Measurements from ENCODE around the gene LSAMP. TPM values are rescaled to one million over a fixed set of nuclear protein-coding genes. Genes with fewer than 3 reads are reported as not detected.

Gene LSAMP
- total and polyA plus RNA-seq, 2 donors (not counting 3 experiments of a cell fraction or from before 2014, with no cell fraction given), result not detected

- ChIA-PET POLR2A (no interaction called here), CTCF (no interaction called here)
- no peak overlapping the region for H2AFZ ChIP-seq (ENCODE audit: low read depth, low read length)
- H3K9me1 ChIP-seq (replicated peaks; ENCODE audit: control insufficient read depth, extremely low read depth, insufficient read depth, low read length), result no peaks in the 10 kb centered on the region
- H3K79me2 ChIP-seq (ENCODE audit: control insufficient read depth, insufficient read depth, low read length), result no peaks in the 10 kb centered on the region
- intact Hi-C loops (cut with micrococcal nuclease) (no loop called here), dilution Hi-C loops (cut with MboI; ENCODE audit: extremely low pct_ligation_motif_present, low sequenced_read_pairs) (no loop called here)
- no peak overlapping the region for H3K4me3 ChIP-seq (replicated peaks in 1 of 3; ENCODE audit: insufficient read depth in 1 of 3, low read depth in 1 of 3, low read length in 3 of 3)
- no peak for TF ChIP-seq POLR2AphosphoS5 (IDR thresholded peaks at IDR 0.05; ENCODE audit: insufficient read depth, low read depth, low read length)
- TF ChIP-seq, protein P1, sequence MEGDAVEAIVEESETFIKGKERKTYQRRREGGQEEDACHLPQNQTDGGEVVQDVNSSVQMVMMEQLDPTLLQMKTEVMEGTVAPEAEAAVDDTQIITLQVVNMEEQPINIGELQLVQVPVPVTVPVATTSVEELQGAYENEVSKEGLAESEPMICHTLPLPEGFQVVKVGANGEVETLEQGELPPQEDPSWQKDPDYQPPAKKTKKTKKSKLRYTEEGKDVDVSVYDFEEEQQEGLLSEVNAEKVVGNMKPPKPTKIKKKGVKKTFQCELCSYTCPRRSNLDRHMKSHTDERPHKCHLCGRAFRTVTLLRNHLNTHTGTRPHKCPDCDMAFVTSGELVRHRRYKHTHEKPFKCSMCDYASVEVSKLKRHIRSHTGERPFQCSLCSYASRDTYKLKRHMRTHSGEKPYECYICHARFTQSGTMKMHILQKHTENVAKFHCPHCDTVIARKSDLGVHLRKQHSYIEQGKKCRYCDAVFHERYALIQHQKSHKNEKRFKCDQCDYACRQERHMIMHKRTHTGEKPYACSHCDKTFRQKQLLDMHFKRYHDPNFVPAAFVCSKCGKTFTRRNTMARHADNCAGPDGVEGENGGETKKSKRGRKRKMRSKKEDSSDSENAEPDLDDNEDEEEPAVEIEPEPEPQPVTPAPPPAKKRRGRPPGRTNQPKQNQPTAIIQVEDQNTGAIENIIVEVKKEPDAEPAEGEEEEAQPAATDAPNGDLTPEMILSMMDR (IDR thresholded peaks at IDR 0.05; ENCODE audit: extremely low read depth in 1 of 2, insufficient read depth in 1 of 2, low read depth in 1 of 2, low read length in 2 of 2), result no peak
- TF ChIP-seq POLR2A (IDR thresholded peaks at IDR 0.05; ENCODE audit: low read depth, low read length), result no peak
- TF ChIP-seq GATA2 (IDR thresholded peaks at IDR 0.05; ENCODE audit: insufficient read depth, insufficient read length, low read depth, low read length), result no peak
- TF ChIP-seq EZH2 (IDR thresholded peaks at IDR 0.05; ENCODE audit: borderline replicate concordance, low read depth, low read length, severe bottlenecking), result no peak
- TF ChIP-seq, protein P2, sequence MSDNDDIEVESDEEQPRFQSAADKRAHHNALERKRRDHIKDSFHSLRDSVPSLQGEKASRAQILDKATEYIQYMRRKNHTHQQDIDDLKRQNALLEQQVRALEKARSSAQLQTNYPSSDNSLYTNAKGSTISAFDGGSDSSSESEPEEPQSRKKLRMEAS (IDR thresholded peaks at IDR 0.05; ENCODE audit: insufficient read depth, insufficient read length), result no peak
- no peak for TF ChIP-seq MYC (IDR thresholded peaks at IDR 0.05; ENCODE audit: low read depth, low read length)
- TF ChIP-seq FOS (IDR thresholded peaks at IDR 0.05; ENCODE audit: borderline replicate concordance, insufficient read depth, low read length), result no peak
- TF ChIP-seq JUN (IDR thresholded peaks at IDR 0.05; ENCODE audit: borderline replicate concordance, insufficient read depth, insufficient read length, low read depth), result no peak
- FAIRE-seq, result no peak
- H3K27me3 ChIP-seq (ENCODE audit: control insufficient read depth in 2 of 2, insufficient read depth in 2 of 2, low read length in 2 of 2), result no peaks in the 10 kb centered on the region
- no peaks in the 10 kb centered on the region for H4K20me1 ChIP-seq (replicated peaks; ENCODE audit: control insufficient read depth, extremely low read depth, insufficient read depth, low read length)
- no peak overlapping the region for H3K9ac ChIP-seq (replicated peaks; ENCODE audit: extremely low read depth, insufficient read depth, low read length)
- H3K4me2 ChIP-seq (ENCODE audit: insufficient read depth, low read length), result no peak overlapping the region
- DNase-seq (ENCODE audit: low read depth, low spot score), result no peak
- no peaks in the 10 kb centered on the region for H3K9me3 ChIP-seq (replicated peaks; ENCODE audit: control insufficient read depth, insufficient read depth, low read length)
- BruUV-seq (replicated peaks), result no TSS peak
- no peaks in the 10 kb centered on the region for H3K36me3 ChIP-seq (ENCODE audit: control insufficient read depth in 2 of 2, extremely low read depth in 1 of 2, insufficient read depth in 2 of 2, low read length in 2 of 2)
- H3K27ac ChIP-seq (ENCODE audit: insufficient read depth, low read depth, low read length), result no peak overlapping the region
- H3K4me1 ChIP-seq (ENCODE audit: control insufficient read depth, extremely low read depth, insufficient read depth, low read length), result no peaks in the 10 kb centered on the region
These were observed 211.5 kb downstream of the LSAMP start for GRCh38 chr3:116233711-116234357.
